ENCODE measurements around the gene COBL.
"Not testable (repeated sequence)": the region's sequence is repeated elsewhere in the genome, so short reads cannot be mapped to it uniquely, and the experiment has no call there.

COBL gene

GRCh38 chr7:50994753-50995319 lies 321.8 kb downstream of the COBL start:
- DNase-seq (ENCODE audit: low read depth), result no peak

GRCh38 chr7:50990214-50990613 lies 326.4 kb downstream of the COBL start:
- DNase-seq (ENCODE audit: low read depth), result not testable (repeated sequence)

- DNase-seq (ENCODE audit: low read depth), result no peak
Measured at GRCh38 chr7:50988988-50989387, 327.6 kb downstream of the COBL start.

GRCh38 chr7:50988465-50988864 lies 328.1 kb downstream of the COBL start:
- no peak for DNase-seq (ENCODE audit: low read depth)

GRCh38 chr7:50985096-50985495 lies 331.5 kb downstream of the COBL start:
- no peak for DNase-seq (ENCODE audit: low read depth)

- DNase-seq (ENCODE audit: low read depth), result no peak
Measured at GRCh38 chr7:50983850-50984249, 332.8 kb downstream of the COBL start.

- no peak for DNase-seq (ENCODE audit: low read depth)
Measured at GRCh38 chr7:50982626-50983025, 334.0 kb downstream of the COBL start.

GRCh38 chr7:50981743-50982142 lies 334.9 kb downstream of the COBL start:
- DNase-seq (ENCODE audit: low read depth), result no peak

GRCh38 chr7:50980411-50980810 lies 336.2 kb downstream of the COBL start:
- no peak for DNase-seq (ENCODE audit: low read depth)

- DNase-seq (ENCODE audit: low read depth), result no peak
Measured at GRCh38 chr7:50978633-50979215, 337.9 kb downstream of the COBL start.

GRCh38 chr7:50977421-50977820 lies 339.2 kb downstream of the COBL start:
- no peak for DNase-seq (ENCODE audit: low read depth)

GRCh38 chr7:50976064-50976463 lies 340.5 kb downstream of the COBL start:
- DNase-seq (ENCODE audit: low read depth), result no peak

- no peak for DNase-seq (ENCODE audit: low read depth)
Measured at GRCh38 chr7:50974240-50974639, 342.4 kb downstream of the COBL start.

- DNase-seq (ENCODE audit: low read depth), result no peak
Measured at GRCh38 chr7:50973814-50974213, 342.8 kb downstream of the COBL start.

- no peak for DNase-seq (ENCODE audit: low read depth)
Measured at GRCh38 chr7:50970092-50970491, 346.5 kb downstream of the COBL start.
